Thyroid gland (tissue), 4 donors: ENCODE results near the gene CLDN5.

Experiments used
- CTCF ChIP-seq, 6 experiments: fragments of 200-600 bp in 3 of 6; fragments of 450-650 bp in 3 of 6; sonication (generic) in 3 of 6; IDR thresholded peaks; one replicate each; pipeline ENCODE4 v1.5.1; 2016 to 2019; ENCODE audit warnings: antibody characterized with exemption in 6 of 6, mild to moderate bottlenecking in 2 of 6, inconsistent platforms in 1 of 6, moderate library complexity in 1 of 6
- POLR2A ChIP-seq, 2 donors: fragments of 450-650 bp; IDR thresholded peaks; one replicate each; pipeline ENCODE4 v1.6.1; 2017; ENCODE audit warnings: antibody characterized with exemption in 2 of 2, mild to moderate bottlenecking in 2 of 2, moderate library complexity in 1 of 2

GRCh38 chr22:19565382-19566278, 41.4 kb upstream of the CLDN5 start:
- no peak for TF ChIP-seq POLR2A (IDR thresholded peaks at IDR 0.05)
- TF ChIP-seq CTCF (IDR thresholded peaks at IDR 0.05), result no peak
